ENCODE measurements around the gene GP5.

GP5 gene

DNA sequence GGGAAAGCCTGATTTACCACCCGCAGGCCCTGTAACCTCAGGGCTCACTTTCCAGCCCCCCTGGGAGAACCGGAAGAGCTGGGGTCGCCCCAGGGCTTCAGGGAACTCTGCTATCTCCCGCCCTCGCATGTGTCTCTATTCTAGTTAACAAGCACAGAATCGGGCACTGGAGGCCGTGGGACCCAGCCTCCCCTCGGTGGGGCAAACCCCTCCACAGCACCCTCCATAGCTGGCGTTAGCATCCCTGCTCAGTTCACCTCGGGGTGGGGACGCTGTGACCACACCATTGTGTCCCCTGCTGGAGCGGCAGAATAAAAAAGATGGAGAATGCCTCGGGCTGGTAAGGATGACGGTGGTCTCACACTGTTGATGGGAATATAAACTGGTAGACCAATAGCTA is 26.0 kb downstream of the GP5 start:
- H3K23ac ChIP-seq (ENCODE audit: low read depth, low read length, poor library complexity), result no peak overlapping the region
- no peaks in the 10 kb centered on the region for H3K79me1 ChIP-seq (ENCODE audit: low read depth, low read length)
- no peak overlapping the region for H4K91ac ChIP-seq (ENCODE audit: low read depth, low read length, poor library complexity)
- no peak overlapping the region for H4K8ac ChIP-seq (ENCODE audit: low read depth, low read length)
- no peak for DNase-seq (ENCODE audit: low spot score)
- H2AFZ ChIP-seq (ENCODE audit: low read length), result no peak overlapping the region
- no peak overlapping the region for H3K4me3 ChIP-seq (ENCODE audit: low read length in 2 of 2)
- no peaks in the 10 kb centered on the region for H3K36me3 ChIP-seq (replicated peaks in 1 of 2; ENCODE audit: control insufficient read depth in 2 of 2, insufficient read depth in 2 of 2, low read length in 2 of 2)
- H2BK15ac ChIP-seq (ENCODE audit: low read length), result peak overlapping the region; percentile 41
- peaks cover 0 to 41% (median 3%) of the 10 kb centered on the region in 3 experiments for H3K27me3 ChIP-seq (ENCODE audit: control insufficient read depth in 3 of 3, insufficient read depth in 3 of 3, low read depth in 1 of 3, low read length in 3 of 3)
- H3K18ac ChIP-seq (ENCODE audit: low read length), result peak overlapping the region; percentile 71
- peak overlapping the region; percentile 30 for H2BK12ac ChIP-seq (ENCODE audit: low read length)
- H3K27ac ChIP-seq (replicated peaks; ENCODE audit: low read length), result no peak overlapping the region
- H3K4me1 ChIP-seq (ENCODE audit: control insufficient read depth in 2 of 2, insufficient read depth in 1 of 2, low read depth in 1 of 2, low read length in 2 of 2), result peaks cover 6 to 22% of the 10 kb centered on the region in 2 donors
- H3K4ac ChIP-seq (ENCODE audit: low read length), result no peak overlapping the region
- no peak overlapping the region for H3K4me2 ChIP-seq (ENCODE audit: insufficient read depth, low read length, poor library complexity, severe bottlenecking)
- no peak overlapping the region for H3K14ac ChIP-seq (ENCODE audit: low read length)
- no peak overlapping the region for H2BK120ac ChIP-seq (ENCODE audit: low read depth, low read length)
- H3K9me3 ChIP-seq (replicated peaks in 1 of 2; ENCODE audit: control insufficient read depth in 2 of 2, insufficient read depth in 1 of 2, low read depth in 1 of 2, low read length in 2 of 2), result no peaks in the 10 kb centered on the region
- WGBS, 2 donors (ENCODE audit: extremely low coverage in 2 of 2, insufficient read length in 2 of 2, insufficient replicate concordance in 1 of 2), result no CpG with 5 or more reads among the region's 14 CpGs
- no peak overlapping the region for H3K9ac ChIP-seq (ENCODE audit: low read depth, low read length, poor library complexity)
- H2AK5ac ChIP-seq (ENCODE audit: low read depth, low read length), result peak overlapping the region; percentile 88
- no peak overlapping the region for H2BK5ac ChIP-seq (ENCODE audit: low read length)

GRCh38 chr3:194370753-194371152 is 28.3 kb downstream of the GP5 start:
- Histone ChIP-seq H3K23ac (ENCODE audit: low read depth, low read length, poor library complexity) (no peak overlapping the region), H3K18ac (ENCODE audit: low read length) (peak overlapping the region; percentile 7), H3K4me1 (ENCODE audit: control insufficient read depth in 2 of 2, insufficient read depth in 1 of 2, low read depth in 1 of 2, low read length in 2 of 2) (peaks cover 6 to 23% of the 10 kb centered on the region in 2 donors), H2AK5ac (ENCODE audit: low read depth, low read length) (peak overlapping the region; percentile 17), H3K4ac (ENCODE audit: low read length) (no peak overlapping the region), H2BK120ac (ENCODE audit: low read depth, low read length) (no peak overlapping the region), H4K8ac (ENCODE audit: low read depth, low read length) (no peak overlapping the region), H2AFZ (ENCODE audit: low read length) (no peak overlapping the region), H3K9ac (ENCODE audit: low read depth, low read length, poor library complexity) (no peak overlapping the region), H2BK12ac (ENCODE audit: low read length) (no peak overlapping the region), H3K4me3 (ENCODE audit: low read length in 2 of 2) (no peak overlapping the region), H3K14ac (ENCODE audit: low read length) (no peak overlapping the region), H3K9me3 (replicated peaks in 1 of 2; ENCODE audit: control insufficient read depth in 2 of 2, insufficient read depth in 1 of 2, low read depth in 1 of 2, low read length in 2 of 2) (no peaks in the 10 kb centered on the region), H3K27ac (replicated peaks; ENCODE audit: low read length) (no peak overlapping the region), H2BK5ac (ENCODE audit: low read length) (no peak overlapping the region), H3K79me1 (ENCODE audit: low read depth, low read length) (no peaks in the 10 kb centered on the region), H3K27me3 (ENCODE audit: control insufficient read depth in 3 of 3, insufficient read depth in 3 of 3, low read depth in 1 of 3, low read length in 3 of 3) (peaks cover 0 to 57% (median 3%) of the 10 kb centered on the region in 3 experiments), H3K36me3 (replicated peaks in 1 of 2; ENCODE audit: control insufficient read depth in 2 of 2, insufficient read depth in 2 of 2, low read length in 2 of 2) (no peaks in the 10 kb centered on the region), H2BK15ac (ENCODE audit: low read length) (peak overlapping the region; percentile 42), H4K91ac (ENCODE audit: low read depth, low read length, poor library complexity) (no peak overlapping the region), H3K4me2 (ENCODE audit: insufficient read depth, low read length, poor library complexity, severe bottlenecking) (no peak overlapping the region)
- DNase-seq (ENCODE audit: low spot score), result no peak
- WGBS, 2 donors (ENCODE audit: extremely low coverage in 2 of 2, insufficient read length in 2 of 2, insufficient replicate concordance in 1 of 2), result no CpG with 5 or more reads among the region's 10 CpGs

- peaks cover 0 to 63% (median 3%) of the 10 kb centered on the region in 3 experiments for H3K27me3 ChIP-seq (ENCODE audit: control insufficient read depth in 3 of 3, insufficient read depth in 3 of 3, low read depth in 1 of 3, low read length in 3 of 3)
- no peaks in the 10 kb centered on the region for H3K36me3 ChIP-seq (replicated peaks in 1 of 2; ENCODE audit: control insufficient read depth in 2 of 2, insufficient read depth in 2 of 2, low read length in 2 of 2)
- no CpG with 5 or more reads among the region's 21 CpGs for WGBS, 2 donors (ENCODE audit: extremely low coverage in 2 of 2, insufficient read length in 2 of 2, insufficient replicate concordance in 1 of 2)
- H3K9me3 ChIP-seq (replicated peaks in 1 of 2; ENCODE audit: control insufficient read depth in 2 of 2, insufficient read depth in 1 of 2, low read depth in 1 of 2, low read length in 2 of 2), result no peaks in the 10 kb centered on the region
- H3K4me3 ChIP-seq (ENCODE audit: low read length in 2 of 2), result no peak within 1 kb of the TSS
- peak within 1 kb of the TSS; percentile 63 for H2BK12ac ChIP-seq (ENCODE audit: low read length)
- H3K79me1 ChIP-seq (ENCODE audit: low read depth, low read length), result no peaks in the 10 kb centered on the region
- H2BK15ac ChIP-seq (ENCODE audit: low read length), result peak within 1 kb of the TSS; percentile 90
- H3K18ac ChIP-seq (ENCODE audit: low read length), result peak within 1 kb of the TSS; percentile 76
- H3K23ac ChIP-seq (ENCODE audit: low read depth, low read length, poor library complexity), result peak within 1 kb of the TSS; percentile 62
- H3K14ac ChIP-seq (ENCODE audit: low read length), result peak within 1 kb of the TSS; percentile 65
- H3K4me2 ChIP-seq (ENCODE audit: insufficient read depth, low read length, poor library complexity, severe bottlenecking), result no peak within 1 kb of the TSS
- peak within 1 kb of the TSS; percentile 46 for H3K4ac ChIP-seq (ENCODE audit: low read length)
- DNase-seq (ENCODE audit: low spot score), result peak; percentile 41
- H4K8ac ChIP-seq (ENCODE audit: low read depth, low read length), result no peak within 1 kb of the TSS
- peak within 1 kb of the TSS; percentile 76 for H2AK5ac ChIP-seq (ENCODE audit: low read depth, low read length)
- H4K91ac ChIP-seq (ENCODE audit: low read depth, low read length, poor library complexity), result no peak within 1 kb of the TSS
- no peak within 1 kb of the TSS for H3K27ac ChIP-seq (replicated peaks; ENCODE audit: low read length)
- H3K4me1 ChIP-seq (ENCODE audit: control insufficient read depth in 2 of 2, insufficient read depth in 1 of 2, low read depth in 1 of 2, low read length in 2 of 2), result peaks cover 4 to 23% of the 10 kb centered on the region in 2 donors
- H2AFZ ChIP-seq (ENCODE audit: low read length), result peak within 1 kb of the TSS; percentile 19
- H2BK120ac ChIP-seq (ENCODE audit: low read depth, low read length), result peak within 1 kb of the TSS; percentile 69
- peak within 1 kb of the TSS; percentile 93 for H2BK5ac ChIP-seq (ENCODE audit: low read length)
- H3K9ac ChIP-seq (ENCODE audit: low read depth, low read length, poor library complexity), result peak within 1 kb of the TSS; percentile 33
Observed at GRCh38 chr3:194369522-194370279, 29.4 kb downstream of the GP5 start, which contains the start of gene LRRC15. TSS of gene LRRC15 (minus strand) at chr3:194369743. CDS start at chr3:194361043, 8,700 bp downstream.

DNA sequence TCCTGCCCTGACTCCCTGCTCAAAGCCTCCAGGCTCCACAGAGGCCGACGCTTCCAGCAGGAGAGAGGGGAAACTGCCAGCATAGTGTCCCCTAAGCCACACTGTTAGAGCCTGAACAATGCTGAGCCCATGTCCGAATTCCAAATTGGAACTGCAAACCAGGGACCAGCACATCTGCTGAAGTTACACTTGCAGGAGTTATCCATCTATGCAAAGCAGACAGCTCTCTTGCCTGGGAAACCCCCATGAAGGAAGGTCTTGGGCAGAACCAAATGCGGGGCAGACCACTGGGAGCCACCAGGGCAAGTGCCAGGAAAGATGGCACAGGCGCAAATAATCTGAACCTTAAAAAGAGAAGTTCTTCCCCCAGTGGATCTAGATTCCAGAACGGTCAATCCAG is 30.1 kb downstream of the GP5 start:
- no peak for DNase-seq (ENCODE audit: low spot score)
- H3K4me2 ChIP-seq (ENCODE audit: insufficient read depth, low read length, poor library complexity, severe bottlenecking), result no peak overlapping the region
- peaks cover 0 to 71% (median 3%) of the 10 kb centered on the region in 3 experiments for H3K27me3 ChIP-seq (ENCODE audit: control insufficient read depth in 3 of 3, insufficient read depth in 3 of 3, low read depth in 1 of 3, low read length in 3 of 3)
- H3K9me3 ChIP-seq (replicated peaks in 1 of 2; ENCODE audit: control insufficient read depth in 2 of 2, insufficient read depth in 1 of 2, low read depth in 1 of 2, low read length in 2 of 2), result no peaks in the 10 kb centered on the region
- peak overlapping the region; percentile 93 for H2BK5ac ChIP-seq (ENCODE audit: low read length)
- no peak overlapping the region for H3K4ac ChIP-seq (ENCODE audit: low read length)
- no peak overlapping the region for H3K27ac ChIP-seq (replicated peaks; ENCODE audit: low read length)
- no peak overlapping the region for H3K4me3 ChIP-seq (ENCODE audit: low read length in 2 of 2)
- H3K18ac ChIP-seq (ENCODE audit: low read length), result no peak overlapping the region
- peak overlapping the region; percentile 43 for H2BK12ac ChIP-seq (ENCODE audit: low read length)
- WGBS, 2 donors (ENCODE audit: extremely low coverage in 2 of 2, insufficient read length in 2 of 2, insufficient replicate concordance in 1 of 2), result no CpG with 5 or more reads among the region's 6 CpGs
- peak overlapping the region; percentile 65 for H3K14ac ChIP-seq (ENCODE audit: low read length)
- H3K23ac ChIP-seq (ENCODE audit: low read depth, low read length, poor library complexity), result peak overlapping the region; percentile 62
- no peak overlapping the region for H2AFZ ChIP-seq (ENCODE audit: low read length)
- no peaks in the 10 kb centered on the region for H3K79me1 ChIP-seq (ENCODE audit: low read depth, low read length)
- H4K91ac ChIP-seq (ENCODE audit: low read depth, low read length, poor library complexity), result no peak overlapping the region
- peak overlapping the region; percentile 69 for H2BK120ac ChIP-seq (ENCODE audit: low read depth, low read length)
- H4K8ac ChIP-seq (ENCODE audit: low read depth, low read length), result no peak overlapping the region
- peak overlapping the region; percentile 90 for H2BK15ac ChIP-seq (ENCODE audit: low read length)
- H3K36me3 ChIP-seq (replicated peaks in 1 of 2; ENCODE audit: control insufficient read depth in 2 of 2, insufficient read depth in 2 of 2, low read length in 2 of 2), result no peaks in the 10 kb centered on the region
- H2AK5ac ChIP-seq (ENCODE audit: low read depth, low read length), result peak overlapping the region; percentile 76
- H3K4me1 ChIP-seq (ENCODE audit: control insufficient read depth in 2 of 2, insufficient read depth in 1 of 2, low read depth in 1 of 2, low read length in 2 of 2), result peaks cover 9 to 26% of the 10 kb centered on the region in 2 donors
- H3K9ac ChIP-seq (ENCODE audit: low read depth, low read length, poor library complexity), result no peak overlapping the region

All from neuronal stem cell (in vitro differentiated cells).